Measurements from ENCODE around the gene MED15.
"Not testable (repeated sequence)": the region's sequence is repeated elsewhere in the genome, so short reads cannot be mapped to it uniquely, and the experiment has no call there.

MED15 gene

GRCh38 chr22:20606041-20606783 is 98.8 kb downstream of the MED15 start:
- no peak for DNase-seq

GRCh38 chr22:20606784-20607128 is 99.3 kb downstream of the MED15 start:
- no peak for DNase-seq

- DNase-seq: no peak
Measured at GRCh38 chr22:20607157-20607907, 99.9 kb downstream of the MED15 start.

- DNase-seq: no peak
Measured at GRCh38 chr22:20610243-20610686, 102.9 kb downstream of the MED15 start.

- no peak for DNase-seq
Measured at GRCh38 chr22:20610757-20611156, 103.3 kb downstream of the MED15 start.

- DNase-seq: no peak
Measured at GRCh38 chr22:20611418-20611817, 104.0 kb downstream of the MED15 start.

GRCh38 chr22:20613301-20613700 is 105.9 kb downstream of the MED15 start:
- DNase-seq: no peak

GRCh38 chr22:20615021-20615420 is 107.6 kb downstream of the MED15 start:
- DNase-seq: no peak

- no peak for DNase-seq
Measured at GRCh38 chr22:20615533-20616450, 108.4 kb downstream of the MED15 start.

- DNase-seq: no peak
Measured at GRCh38 chr22:20616451-20617043, 109.1 kb downstream of the MED15 start.

GRCh38 chr22:20618488-20618887 is 111.1 kb downstream of the MED15 start:
- no peak for DNase-seq

- no peak for DNase-seq
Measured at GRCh38 chr22:20619045-20619892, 111.9 kb downstream of the MED15 start.

- DNase-seq: not testable (repeated sequence)
Measured at GRCh38 chr22:20619893-20620194, 112.4 kb downstream of the MED15 start.

- DNase-seq: no peak
Measured at GRCh38 chr22:20621162-20621561, 113.8 kb downstream of the MED15 start.

GRCh38 chr22:20622650-20623339 is 115.4 kb downstream of the MED15 start:
- DNase-seq: no peak

GRCh38 chr22:20624161-20624616 is 116.8 kb downstream of the MED15 start:
- DNase-seq: no peak

- no peak for DNase-seq
Measured at GRCh38 chr22:20625270-20625669, 117.9 kb downstream of the MED15 start.

- no peak for DNase-seq
Measured at GRCh38 chr22:20626811-20627210, 119.4 kb downstream of the MED15 start.

GRCh38 chr22:20627432-20627831 is 120.0 kb downstream of the MED15 start:
- DNase-seq: no peak

GRCh38 chr22:20628081-20628939 is 120.9 kb downstream of the MED15 start:
- DNase-seq: no peak

Measured in NCI-H1417 treated with DMSO at 0.1 percent for 48 hours (cell line).